CD4-positive, alpha-beta T cell treated with Interleukin-15 for 1 hour (primary cell): ENCODE measurements around the gene PTPN11.
"Not testable (repeated sequence)": the region's sequence is repeated elsewhere in the genome, so short reads cannot be mapped to it uniquely, and the experiment has no call there.

ENCODE experiments used
- DNase-seq: peaks from one replicate; pipeline ENCODE4 v3.0.0-alpha.2; 2020

The PTPN11 gene

DNA sequence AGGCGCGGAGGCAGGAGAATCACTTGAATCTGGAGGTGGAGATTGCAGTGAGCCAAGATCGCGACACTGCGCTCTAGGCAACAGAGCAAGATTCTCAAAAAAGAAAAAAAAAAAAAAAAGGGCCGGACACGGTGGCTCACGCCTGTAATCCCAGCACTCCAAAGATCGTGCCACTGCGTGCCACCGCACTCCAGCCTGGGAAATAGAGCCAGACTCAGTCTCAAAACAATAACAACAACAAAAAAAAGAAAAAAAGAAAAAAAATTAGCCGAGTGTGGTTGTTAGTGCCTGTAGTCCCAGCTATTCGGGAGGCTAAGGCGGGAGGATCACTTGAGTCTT, 8.9 kb upstream of the PTPN11 start:
- DNase-seq = no peak

DNA sequence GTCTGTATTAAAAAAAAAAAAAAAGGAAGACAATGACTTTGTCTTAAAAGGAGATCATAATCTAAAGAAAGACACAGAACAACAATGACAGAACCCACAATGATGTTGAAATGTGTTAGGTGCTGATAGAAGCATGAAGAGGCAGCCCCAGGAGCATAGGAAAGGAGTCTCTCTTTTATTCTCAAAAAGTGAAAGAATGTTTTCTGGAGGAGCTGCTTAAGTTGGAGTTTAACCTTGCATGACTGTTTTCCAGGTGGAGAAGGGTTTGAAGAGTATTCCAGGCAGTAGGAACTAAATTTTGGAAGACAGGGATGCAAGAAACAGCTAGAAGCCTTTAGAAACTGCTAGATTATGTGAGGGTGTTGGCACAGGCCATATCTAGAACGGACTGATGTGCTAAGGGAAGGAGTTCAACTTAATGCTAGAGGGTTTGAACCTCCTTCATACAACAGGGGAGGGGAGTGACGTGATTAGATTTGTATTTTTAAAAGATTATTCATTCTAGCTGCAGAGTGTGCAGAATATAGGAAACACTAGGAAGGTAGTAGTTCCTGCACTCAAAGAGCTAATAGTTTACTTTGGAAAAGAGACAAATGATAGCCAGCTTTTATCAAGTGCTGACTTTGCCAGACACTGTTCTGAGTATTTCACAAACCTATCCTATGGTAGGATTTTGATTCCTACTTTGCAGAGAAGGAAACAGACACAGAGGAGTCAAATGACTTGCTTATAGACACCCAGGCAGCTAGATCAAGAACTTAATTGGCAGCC, 4.7 kb upstream of the PTPN11 start:
- DNase-seq = no peak

DNA sequence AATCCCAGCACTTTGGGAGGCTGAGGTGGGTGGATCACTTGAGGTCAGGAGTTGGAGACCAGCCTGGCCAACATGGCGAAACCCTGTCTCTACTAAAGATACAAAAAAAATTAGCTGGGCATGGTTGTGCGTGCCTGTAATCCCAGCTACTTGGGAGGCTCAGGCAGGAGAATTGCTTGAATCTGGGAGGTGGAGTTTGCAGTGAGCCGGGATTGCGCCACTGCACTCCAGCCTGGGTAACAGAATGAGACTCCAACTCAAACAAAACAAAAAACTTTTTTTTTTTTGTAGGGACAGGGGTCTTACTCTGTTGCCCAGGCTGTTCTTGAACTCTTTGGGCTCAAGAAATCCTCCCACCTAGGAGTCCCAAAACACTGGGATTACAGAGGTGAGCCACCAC, 3.3 kb upstream of the PTPN11 start:
- DNase-seq = not testable (repeated sequence)

DNA sequence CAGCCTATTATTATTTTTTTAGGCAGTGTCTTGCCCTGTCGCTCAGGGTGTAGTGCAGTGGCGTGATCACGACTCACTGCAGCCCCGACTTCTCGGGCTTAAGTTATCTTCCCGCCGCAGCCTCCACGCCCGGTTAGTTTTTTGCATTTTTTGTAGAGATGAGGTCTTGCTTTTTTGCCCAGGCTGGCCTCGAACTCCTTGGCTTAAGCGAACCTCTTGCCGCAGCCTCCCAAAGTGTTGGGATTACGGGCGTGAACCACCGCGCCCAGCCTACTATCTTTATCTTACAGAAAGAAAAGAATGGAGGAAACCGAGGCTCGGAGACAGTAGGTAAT, 507 bp upstream of the PTPN11 start:
- no peak for DNase-seq

DNA sequence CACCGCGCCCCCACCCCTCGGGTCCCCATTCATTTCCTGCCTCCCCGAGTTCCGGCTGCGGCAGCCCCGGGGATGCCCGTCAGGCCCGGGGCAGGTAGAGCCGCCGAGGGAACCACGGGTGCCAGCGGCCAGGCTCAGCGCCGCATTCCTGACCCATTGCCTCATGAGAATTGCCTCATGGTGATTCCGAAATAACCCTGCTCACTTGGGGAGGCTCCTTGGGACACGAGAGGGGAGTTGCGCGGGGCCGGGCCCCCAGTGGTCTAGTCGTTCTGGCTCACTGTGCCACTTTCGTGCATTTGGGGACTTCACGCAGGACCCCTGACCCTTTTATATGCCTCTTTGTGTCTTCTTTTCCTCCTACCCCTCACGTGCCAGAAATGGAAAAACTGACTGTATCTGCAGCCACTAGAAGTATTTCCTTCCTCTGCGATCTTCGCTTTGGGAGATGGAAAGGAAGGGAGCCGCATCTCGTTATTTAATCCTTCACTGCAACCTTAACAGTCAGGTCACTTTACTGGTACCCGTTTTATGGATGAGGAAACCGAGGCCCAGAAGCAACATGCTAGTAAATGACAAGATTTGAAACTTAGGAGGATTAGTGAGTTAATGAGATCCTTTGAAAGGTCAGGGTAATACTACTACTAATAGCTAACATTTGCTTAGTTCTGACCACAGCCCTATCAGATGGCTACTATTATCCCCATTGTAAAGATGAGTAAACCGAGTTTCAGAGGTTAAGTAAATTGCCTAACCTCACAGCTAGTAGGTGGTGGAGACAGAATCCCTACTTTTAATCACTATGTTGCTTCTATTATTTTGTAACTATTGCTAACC, 768 bp downstream of the PTPN11 start:
- no peak for DNase-seq

DNA sequence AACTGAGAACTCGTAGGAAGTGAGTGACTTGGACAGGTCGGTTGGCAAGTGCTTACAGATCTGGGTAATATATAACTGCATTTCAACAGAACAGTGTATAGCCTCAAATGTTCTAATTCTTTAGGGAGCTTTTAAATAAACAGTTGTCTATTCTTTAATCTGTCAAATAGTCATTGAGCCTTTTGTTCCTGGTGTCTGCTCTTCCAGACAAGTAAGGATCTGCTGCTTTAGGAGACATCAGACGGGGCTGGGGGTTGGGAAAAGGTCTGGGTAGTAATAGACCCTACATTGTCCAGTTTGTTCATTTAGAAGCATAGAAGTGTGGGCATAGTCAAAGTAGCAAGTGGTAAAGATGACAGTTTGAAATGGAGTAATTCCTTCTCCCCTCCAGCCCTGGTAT, 2.0 kb downstream of the PTPN11 start:
- DNase-seq = no peak

DNA sequence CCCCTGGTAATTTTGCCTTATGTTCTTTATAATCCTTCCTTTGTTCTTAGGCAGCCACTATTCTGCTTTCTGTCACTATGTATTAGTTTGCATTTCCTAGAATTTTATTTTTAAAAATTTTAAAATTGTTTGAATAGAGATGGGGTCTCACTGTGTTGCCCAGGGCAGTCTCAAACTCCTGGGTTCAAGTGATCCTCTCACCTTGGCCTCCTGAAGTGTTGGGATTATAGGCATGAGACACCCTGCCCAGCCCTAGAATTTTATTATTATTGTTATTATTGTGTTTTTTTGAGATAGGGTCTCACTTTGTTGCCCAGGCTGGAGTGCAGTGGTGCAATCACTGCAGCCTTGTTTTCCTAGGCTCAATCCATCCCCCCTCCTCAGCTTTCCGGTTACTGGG, 2.6 kb downstream of the PTPN11 start:
- DNase-seq = no peak

DNA sequence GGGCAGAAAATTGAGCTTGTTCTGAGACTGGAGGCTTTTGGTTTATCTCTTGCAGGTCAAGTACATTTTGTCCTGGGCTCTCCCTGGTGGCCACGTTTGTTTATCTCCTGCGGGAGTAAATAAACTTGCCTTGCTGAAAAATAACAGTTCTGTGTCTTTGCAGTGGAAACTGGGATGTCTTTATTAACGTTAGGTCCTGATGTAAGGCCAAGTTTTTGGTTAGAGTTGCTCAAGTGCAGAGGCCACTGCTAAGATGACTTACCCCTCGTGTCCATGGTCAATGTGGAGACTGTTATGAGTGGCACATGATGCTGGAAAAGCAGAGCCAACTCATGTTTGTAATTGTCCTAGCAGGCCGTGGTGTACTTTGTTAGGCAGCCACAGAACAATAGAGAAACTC, 3.8 kb downstream of the PTPN11 start:
- DNase-seq = no peak

DNA sequence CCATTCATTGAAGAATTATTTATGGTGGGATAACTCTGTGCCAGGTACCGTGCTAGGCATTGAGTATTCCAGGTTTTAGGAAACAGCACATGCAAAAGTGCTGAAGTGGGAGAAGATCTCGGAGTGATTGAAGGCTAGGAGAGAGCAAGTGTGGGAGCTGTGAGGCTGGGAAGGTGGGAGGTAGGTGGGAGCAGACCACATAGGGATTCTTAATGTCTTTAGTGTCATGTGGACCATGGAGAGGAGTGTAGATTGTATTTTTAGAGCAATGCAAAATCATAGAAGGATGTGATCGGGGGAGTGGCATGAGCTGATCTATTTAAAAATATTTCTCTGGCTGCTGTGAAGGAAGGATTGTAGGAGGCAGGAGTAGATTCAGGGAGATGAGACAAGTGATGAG, 5.4 kb downstream of the PTPN11 start:
- DNase-seq = no peak

DNA sequence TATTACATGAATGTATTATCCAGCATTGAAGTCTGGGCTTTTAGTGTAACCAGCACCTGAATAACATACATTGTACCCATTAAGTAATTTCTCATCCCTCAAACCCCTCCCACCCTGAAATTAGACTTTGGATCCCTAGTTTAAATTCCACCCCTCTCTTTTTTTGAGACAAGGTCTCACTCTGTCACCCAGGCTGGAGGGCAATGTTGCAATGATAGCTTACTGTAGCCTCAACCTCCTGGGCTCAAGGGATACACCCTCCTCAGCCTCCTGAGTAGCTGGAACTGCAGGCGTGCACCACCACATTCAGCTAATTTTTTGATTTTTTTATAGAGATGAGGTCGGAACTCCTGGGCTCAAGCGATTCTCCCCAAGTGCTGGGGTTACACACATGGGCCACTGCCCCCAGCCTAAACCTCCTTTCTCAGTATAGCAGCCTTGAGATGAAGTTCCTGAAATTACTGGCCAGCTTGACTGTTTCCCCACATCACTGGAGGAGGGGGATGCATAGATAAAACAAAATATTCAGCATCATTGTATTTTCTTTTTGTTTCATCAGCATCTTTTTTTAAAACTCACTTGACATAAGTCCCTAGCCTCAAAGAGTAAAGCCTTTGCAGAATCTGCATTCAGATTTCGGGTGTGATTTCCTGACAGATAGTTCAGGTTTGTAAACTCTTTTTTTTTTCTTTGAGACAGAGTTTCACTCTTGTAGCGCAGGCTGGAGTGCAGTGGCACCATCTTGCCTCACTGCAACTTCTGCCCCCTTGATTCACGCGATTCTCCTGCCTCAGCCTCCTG, 7.0 kb downstream of the PTPN11 start:
- no peak for DNase-seq

DNA sequence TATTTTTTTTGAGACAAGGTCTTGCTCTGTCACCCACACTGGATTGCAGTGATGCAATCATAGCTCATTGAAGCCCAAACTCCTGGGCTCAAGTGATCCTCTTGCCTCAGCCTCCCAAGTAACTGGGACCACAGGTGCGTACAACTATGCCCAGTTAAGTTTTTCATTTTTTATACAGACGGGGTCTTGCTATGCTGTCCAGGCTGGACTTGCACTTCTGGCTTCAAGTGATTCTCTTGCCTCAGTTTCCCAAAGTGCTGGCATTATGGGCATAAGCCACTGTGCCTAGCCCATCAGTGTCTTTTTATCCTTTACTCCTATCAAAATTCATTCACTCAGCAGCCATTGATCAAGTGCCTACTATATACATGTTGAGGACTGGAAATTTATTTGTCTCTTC, 9.0 kb downstream of the PTPN11 start:
- no peak for DNase-seq

DNA sequence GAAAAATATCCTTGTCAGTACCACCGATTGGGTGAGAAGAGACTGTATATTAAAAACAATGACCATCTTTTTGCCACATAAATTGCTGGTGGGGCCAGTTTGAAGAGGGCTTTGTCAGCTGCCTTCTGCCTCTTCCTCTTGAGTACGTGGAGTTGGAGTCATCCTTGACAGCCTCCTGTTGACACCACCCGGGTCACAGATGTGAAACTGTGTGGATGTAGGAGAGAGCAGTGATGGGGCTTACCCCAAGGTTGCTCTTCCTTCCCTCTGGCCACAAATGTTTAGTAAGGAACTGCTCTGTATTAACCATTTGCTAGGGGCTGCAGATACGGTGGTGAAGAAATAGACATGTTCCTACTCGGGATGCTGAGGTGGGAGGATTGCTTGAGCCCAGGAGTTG, 12.2 kb downstream of the PTPN11 start:
- DNase-seq = no peak

DNA sequence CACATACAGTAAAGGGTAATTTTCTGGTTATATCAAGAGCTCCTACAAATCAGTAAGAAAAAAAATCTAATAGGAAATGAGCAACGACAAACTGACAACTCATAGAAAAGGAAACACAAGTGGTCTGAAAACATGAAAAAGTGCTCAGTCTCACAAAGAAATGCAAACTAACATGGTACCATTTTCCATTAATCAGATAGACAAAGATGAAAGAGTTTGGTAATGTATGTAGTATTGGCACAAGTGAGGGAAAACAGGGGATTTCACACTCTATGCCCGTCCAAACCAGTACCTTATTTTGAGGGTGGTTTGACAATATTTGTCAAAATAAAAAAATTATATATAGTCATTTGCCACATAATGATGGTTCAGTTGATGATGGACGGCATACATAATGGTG, 13.2 kb downstream of the PTPN11 start:
- DNase-seq = no peak

DNA sequence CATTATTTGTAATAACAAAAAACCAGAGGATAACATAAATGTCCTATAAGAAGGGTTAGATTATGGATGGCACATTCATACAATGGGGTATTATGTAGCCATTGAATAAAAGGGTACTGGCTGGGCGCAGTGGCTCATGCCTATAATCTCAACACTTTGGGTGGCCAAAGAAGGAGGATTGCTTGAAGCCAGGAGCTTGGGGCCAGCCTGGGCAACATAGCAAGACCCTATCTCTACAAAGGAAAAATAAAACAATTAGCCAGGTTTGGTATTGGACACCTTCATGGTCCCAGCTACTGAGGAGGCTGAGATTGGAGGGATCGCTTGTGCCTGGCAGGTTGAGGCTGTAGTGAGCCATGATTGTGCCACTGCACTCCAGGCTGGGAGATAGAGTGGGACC, 14.8 kb downstream of the PTPN11 start:
- no peak for DNase-seq

DNA sequence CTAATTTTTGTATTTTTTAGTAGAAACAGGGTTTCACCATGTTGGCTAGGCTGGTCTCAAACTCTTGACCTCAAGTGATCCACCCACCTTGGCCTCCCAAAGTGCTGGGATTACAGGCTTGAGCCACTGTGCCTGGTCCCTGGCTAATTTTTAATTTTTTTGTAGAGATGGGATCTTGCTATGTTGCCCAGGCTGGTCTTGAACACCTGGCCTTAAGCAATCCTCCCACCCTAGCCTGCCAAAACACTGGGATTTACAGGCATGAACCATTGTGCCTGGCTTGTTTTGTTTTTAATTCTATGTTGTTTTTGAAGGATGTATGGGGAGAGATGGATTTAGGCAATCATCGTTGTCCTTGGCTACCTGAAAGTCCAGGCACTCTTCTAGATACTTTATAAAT, 19.9 kb downstream of the PTPN11 start:
- DNase-seq = not testable (repeated sequence)

DNA sequence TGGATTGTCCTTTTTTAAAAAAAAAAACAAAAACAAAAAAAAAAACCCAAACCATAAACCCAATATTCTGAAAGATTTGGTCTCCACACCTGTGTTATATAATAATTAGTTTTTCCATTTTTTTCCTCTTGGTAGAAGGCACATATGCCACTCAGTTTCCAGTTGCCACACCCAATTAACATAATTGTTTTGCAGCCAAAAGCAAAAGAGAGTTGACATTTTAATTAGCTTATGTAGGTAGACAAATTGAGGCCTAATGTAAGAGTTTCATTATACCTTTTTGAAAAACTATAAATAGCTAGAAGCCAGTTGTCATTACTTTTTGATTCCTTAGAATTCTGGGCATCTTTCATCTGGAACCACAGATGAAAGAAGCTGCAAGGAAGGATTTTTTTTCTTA, 21.0 kb downstream of the PTPN11 start:
- DNase-seq = no peak

DNA sequence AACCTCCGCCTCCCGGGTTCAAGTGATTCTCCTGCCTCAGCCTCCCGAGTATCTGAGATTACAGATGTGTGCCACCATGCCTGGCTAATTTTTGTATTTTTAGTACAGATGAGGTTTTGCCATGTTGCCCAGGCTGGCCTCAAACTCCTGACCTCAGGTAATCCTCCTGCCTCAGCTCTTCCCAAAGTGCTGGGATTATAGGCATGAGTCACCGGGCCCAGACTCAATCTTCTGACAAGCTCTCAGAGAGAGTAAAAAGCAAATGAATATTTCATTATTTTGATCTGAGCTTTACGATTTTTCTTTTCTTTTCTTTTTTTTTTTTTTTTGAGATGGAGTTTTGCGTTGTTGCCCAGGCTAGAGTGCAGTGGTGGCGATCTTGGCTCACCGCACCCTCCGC, 21.9 kb downstream of the PTPN11 start:
- DNase-seq = not testable (repeated sequence)

DNA sequence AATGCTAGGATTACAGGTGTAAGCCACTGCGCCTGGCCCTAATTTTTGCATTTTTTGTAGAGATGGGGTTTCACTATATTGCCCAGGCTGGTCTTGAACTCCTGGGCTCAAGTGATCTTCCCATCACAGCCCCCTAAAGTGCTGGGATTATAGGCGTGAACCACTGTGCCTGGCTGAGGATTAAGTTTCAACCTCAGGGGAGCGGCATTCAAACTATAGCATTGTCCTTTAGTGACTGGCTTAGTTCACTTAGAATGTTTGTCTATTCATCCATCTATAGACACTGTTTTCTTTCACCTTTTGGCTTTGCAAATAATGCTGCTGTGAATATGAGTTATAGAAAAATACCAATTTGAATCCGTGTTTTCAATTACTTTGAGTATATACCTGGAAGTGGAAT, 25.2 kb downstream of the PTPN11 start:
- DNase-seq = no peak

DNA sequence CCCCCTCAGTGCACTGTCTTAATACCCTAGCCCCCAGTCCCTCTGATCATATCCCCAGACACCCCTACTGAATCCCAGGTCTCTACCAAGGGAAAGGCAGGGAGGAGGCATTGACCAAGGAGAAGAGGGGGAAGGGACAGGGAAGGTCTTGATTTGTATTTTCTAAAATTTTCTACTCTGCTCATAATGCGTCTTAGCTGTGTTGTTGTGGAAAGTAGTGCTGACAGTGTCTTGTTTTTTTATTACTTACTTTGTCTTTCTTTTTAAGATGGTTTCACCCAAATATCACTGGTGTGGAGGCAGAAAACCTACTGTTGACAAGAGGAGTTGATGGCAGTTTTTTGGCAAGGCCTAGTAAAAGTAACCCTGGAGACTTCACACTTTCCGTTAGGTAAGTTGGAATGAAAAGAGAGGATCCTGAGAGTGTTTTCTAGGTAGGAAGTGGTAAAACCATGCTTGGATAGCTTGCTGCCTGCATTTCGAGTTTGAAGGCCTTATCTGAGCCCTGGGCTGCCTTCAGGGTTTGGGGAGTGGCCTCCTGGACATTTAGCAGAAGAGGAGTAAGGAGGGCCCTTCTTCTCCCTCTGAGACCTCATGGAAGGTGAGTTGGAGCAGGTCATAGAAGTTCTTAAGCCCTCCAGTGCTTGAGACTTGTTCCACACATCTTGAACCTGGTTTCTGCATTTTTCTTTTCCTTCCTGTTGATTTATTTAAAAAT, 27.4 kb downstream of the PTPN11 start:
- DNase-seq = no peak

DNA sequence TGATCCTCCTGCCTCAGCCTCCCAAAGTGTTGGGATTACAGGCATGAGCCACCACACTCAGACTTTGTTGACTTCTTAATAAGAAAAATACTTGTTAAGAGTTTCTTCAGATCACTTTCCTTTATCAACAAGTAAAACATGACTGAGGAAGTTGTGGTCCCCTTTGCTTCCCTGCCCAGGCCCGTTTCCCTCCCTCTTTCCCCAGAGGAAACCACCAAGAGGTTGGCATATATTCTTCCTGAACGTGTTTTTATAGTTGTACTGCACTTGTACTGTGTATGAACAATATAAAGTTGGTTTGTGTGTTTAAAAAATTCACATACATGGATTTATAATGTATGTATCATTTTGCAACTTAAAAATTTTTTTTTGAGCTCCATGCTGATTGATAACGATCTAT, 28.4 kb downstream of the PTPN11 start:
- no peak for DNase-seq

DNA sequence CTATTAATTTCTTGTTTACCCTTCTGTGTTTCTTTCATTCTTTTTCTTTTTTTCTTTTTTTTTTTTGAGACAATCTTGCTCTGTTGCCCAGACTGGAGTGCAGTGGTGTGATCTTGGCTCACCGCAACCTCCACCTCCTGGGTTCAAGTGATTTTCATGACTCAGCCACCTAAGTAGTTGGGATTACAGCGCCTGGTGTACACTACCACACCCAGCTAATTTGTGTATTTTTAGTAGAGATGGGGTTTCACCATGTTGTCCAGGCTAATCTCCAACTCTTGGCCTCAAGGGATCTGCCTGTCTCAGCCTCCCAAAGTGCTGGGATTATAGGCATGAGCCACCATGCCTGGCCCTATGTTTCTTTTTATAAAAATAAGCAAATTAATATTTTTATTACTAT, 29.4 kb downstream of the PTPN11 start:
- not testable (repeated sequence) for DNase-seq

DNA sequence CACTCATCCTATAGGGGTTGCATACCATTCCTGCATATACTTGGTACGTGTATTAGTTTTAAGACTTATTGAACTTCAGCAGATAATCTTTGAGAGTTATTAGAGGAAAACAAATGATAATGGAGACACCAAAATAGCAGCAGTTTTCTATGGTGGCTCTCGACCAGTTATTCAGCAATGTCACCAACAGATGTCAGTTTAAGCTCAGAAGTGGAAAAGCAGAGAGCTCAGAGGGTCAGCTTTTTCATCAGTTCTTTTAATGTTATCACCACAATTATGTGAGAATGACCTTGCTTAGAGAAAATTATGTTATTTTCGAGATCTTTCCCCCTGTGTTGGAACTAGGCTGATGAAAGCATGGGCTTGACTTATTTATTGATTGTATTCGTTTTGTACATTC, 32.0 kb downstream of the PTPN11 start:
- no peak for DNase-seq

DNA sequence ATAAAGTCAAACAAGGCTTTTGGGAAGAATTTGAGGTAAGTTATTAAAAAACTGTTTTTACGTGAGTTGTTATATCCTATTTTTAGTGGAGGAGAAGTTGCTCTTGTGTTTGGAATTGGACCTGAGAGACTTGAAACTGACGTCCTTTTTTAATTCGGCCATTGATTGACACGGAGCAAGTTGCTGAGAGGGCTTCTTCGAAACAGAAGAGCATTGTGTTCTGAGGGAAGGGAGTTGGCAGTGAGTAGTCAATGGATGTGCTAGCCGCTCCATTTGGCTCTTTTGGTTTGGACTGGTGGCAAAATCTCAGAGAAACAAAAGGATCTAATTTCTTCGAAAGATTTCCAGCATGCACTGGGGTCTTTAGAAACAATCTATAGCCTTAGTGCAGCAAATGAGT, 37.3 kb downstream of the PTPN11 start:
- no peak for DNase-seq
